ENCODE results near the gene SUOX.

The SUOX gene

DNA sequence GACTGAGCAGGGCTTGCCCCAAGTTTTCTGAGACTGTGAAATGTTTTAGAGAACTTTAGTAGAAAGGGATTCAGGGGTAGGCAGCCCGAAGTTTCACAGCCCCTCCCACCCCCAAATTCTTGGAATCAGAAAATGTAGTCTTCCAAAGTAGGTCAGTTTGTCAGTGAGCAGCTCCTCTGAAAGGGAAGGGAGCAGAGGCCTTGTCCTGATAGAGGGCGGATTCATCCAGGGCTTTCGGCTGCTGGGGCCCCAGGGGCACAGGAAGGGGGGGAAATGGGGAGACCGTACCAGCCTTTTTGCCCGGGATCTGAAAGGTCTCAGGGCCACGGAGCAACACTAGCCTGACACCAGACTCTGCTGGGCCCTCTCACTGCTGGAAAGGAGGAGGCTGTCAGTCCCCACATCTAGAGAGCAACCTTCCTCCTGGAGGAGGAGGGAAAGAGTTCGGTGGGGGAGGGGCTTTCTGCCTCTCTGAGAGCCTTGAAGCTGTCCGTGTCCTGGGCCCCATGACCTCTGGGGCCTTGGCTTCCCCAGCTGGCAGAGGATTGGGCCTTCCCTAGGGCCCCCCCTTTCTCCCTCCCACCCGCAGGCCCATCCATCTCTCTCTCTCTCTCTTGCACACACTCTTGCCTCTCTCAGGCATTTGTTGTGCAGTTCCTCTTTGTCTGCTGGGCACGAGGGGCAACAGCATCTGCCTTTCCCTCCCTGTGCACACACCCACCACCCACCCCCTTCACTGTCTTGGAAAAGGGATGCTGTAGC, 23.5 kb downstream of the SUOX start, which contains the start of gene IKZF4:
TSS of gene IKZF4 (plus strand) at position 621 of the 762 bp plus-strand sequence. CDS start 451 bp downstream, outside the sequence.
- in situ Hi-C loops (cut with HindIII; ENCODE audit: low sequenced_read_pairs), result no loop called here
- H3K4me3 ChIP-seq (ENCODE audit: low read depth, low read length), result peak within 1 kb of the TSS; percentile 26
- DNase-seq (ENCODE audit: low read depth, low spot score), result peak; percentile 21
- TF ChIP-seq, protein P1, sequence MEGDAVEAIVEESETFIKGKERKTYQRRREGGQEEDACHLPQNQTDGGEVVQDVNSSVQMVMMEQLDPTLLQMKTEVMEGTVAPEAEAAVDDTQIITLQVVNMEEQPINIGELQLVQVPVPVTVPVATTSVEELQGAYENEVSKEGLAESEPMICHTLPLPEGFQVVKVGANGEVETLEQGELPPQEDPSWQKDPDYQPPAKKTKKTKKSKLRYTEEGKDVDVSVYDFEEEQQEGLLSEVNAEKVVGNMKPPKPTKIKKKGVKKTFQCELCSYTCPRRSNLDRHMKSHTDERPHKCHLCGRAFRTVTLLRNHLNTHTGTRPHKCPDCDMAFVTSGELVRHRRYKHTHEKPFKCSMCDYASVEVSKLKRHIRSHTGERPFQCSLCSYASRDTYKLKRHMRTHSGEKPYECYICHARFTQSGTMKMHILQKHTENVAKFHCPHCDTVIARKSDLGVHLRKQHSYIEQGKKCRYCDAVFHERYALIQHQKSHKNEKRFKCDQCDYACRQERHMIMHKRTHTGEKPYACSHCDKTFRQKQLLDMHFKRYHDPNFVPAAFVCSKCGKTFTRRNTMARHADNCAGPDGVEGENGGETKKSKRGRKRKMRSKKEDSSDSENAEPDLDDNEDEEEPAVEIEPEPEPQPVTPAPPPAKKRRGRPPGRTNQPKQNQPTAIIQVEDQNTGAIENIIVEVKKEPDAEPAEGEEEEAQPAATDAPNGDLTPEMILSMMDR (IDR thresholded peaks at IDR 0.05; ENCODE audit: low read depth, low read length), result no peak

DNA sequence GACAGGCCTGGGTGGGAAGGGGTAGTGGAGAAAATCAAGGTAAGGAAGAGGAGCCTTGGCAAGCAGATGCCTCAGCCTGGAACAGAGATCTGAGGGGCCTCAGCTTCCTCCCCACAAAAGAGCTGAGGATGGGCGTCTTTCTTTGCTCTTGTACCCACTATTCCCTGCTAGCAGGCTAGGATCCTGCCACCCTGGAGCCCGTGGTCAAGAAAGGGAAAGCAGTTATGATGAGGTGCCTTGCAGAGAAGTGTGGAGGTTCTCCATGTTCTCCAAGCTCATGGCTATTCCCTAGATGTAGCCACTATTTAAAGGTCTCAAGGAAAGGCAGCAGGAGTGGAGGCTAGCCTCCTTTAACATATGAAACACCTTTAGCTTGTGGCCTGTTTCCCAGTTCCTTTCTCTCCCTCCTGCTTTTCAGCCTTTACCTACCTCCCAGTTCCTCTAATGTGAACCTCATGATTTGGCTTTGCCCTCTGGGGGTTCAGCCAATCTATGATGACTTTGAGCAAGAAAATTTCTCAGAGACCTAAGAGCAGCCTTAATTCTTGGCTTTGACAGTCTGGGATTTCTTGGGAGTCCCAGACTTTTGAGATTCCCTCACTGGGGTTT, 24.9 kb downstream of the SUOX start:
- in situ Hi-C loops (cut with HindIII; ENCODE audit: low sequenced_read_pairs), result no loop called here
- DNase-seq (ENCODE audit: low read depth, low spot score), result no peak
- TF ChIP-seq, protein P1 (IDR thresholded peaks at IDR 0.05; ENCODE audit: low read depth, low read length), result no peak
- H3K4me3 ChIP-seq (ENCODE audit: low read depth, low read length), result peak overlapping the region; percentile 26

DNA sequence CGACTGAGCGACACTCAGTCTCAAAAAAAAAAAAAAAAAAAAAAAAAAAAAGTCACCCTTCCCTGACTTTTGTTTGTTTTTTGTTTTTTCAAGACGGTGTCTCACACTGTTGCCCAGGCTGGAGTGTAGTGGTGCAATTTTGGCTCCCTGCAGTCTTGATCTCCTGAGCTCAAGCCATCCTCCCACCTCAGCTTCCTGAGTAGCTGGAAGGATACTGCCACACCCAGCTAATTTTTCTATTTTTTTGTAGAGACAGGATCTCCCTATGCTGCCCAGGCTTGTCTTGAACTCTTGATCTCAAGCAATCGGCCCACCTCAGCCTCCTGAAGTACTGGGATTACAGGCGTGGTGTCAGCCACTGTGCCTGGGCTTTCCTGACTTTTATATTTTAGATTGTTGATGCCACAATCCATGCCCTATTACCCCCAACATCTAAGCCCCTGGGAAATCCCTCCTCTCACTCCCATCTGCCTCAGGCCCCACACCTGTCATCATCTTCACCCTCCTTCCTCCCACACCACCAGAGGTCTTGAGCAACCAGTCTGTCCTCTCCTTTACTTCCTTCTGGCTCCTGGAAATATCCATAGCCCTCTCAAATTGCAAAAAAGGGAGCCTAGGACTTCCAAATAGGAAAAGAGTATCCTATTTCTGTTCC, 31.6 kb downstream of the SUOX start:
- TF ChIP-seq, protein P1 (IDR thresholded peaks at IDR 0.05; ENCODE audit: low read depth, low read length), result no peak
- in situ Hi-C loops (cut with HindIII; ENCODE audit: low sequenced_read_pairs), result no loop called here
- no peak for DNase-seq (ENCODE audit: low read depth, low spot score)

DNA sequence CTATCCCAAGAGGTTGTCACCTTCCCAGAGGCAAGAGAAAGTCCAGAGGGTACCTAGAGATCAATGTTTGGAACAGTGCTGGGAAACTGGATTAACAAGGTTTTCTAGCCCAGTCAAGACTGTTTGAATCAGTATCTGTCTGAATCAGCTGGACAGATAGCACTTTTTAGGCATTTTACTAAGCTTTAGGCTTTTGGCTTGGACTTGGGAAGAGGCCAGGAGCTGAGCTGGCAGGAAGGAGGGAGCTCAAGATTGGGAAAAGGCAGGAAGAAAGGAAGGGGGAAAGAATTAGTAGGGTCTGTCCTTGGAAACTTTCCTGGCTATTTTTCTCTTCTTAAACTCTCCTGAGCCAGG, 32.1 kb downstream of the SUOX start:
- TF ChIP-seq, protein P1 (IDR thresholded peaks at IDR 0.05; ENCODE audit: low read depth, low read length), result no peak
- DNase-seq (ENCODE audit: low read depth, low spot score), result peak; percentile 9
- in situ Hi-C loops (cut with HindIII; ENCODE audit: low sequenced_read_pairs), result no loop called here
- no peak overlapping the region for H3K4me3 ChIP-seq (ENCODE audit: low read depth, low read length)

More for the DNA sequence above, 31.6 kb downstream of the SUOX start:
- H3K4me3 ChIP-seq (ENCODE audit: low read depth, low read length), result no peak overlapping the region

DNA sequence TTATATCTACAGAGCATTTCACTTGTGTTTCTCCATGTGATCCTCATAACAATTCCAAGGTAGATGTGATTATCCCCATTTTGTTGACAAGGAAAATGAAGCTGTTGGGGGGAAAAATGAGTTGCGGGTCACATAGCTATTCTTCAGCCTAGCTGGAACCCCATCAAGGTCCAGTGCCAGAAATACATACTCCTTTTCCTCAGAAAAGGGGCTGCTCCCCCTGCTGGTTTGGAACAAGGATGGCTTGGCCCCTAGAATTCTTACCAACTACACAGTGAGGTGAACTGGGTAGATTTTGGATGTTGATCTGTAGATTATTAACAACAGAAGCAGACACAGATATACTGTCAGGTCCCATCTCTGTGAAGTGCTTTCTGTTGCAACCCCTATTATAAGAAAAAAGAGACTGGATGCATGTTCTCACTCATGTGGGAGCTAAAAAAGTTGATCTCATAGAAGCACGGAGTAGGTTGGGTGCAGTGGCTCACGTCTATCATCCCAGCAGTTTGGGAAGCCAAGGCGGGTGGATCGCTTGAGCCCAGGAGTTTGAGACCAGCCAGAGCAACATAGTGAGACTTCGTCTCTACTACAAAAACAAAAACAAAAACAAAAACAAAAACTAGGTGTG, 32.7 kb downstream of the SUOX start:
- no peak overlapping the region for H3K4me3 ChIP-seq (ENCODE audit: low read depth, low read length)
- in situ Hi-C loops (cut with HindIII; ENCODE audit: low sequenced_read_pairs), result no loop called here
- TF ChIP-seq, protein P1 (IDR thresholded peaks at IDR 0.05; ENCODE audit: low read depth, low read length), result peak; percentile 87
- peak; percentile 59 for DNase-seq (ENCODE audit: low read depth, low spot score)

DNA sequence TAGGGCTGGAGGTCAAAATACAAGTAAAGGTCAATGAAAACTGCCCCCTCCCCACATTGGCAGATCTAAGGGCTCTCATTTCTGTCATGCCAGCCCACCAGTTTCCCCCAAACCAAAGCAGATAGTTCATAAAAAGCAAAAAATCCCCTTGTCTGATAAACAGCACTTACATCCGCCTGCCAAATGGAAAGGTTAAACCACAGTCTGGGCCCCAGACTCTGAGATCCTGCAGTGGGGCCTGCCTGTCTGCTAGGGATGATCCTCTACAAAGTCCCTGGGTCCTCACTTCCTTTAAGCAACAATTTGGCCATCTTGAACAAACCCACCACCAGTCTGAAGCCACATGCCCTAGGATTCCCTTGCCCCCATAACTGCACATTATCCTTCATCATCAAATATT, 34.9 kb downstream of the SUOX start:
- TF ChIP-seq, protein P1 (IDR thresholded peaks at IDR 0.05; ENCODE audit: low read depth, low read length), result no peak
- no peak for DNase-seq (ENCODE audit: low read depth, low spot score)
- in situ Hi-C loops (cut with HindIII; ENCODE audit: low sequenced_read_pairs), result no loop called here
- H3K4me3 ChIP-seq (ENCODE audit: low read depth, low read length), result no peak overlapping the region
